ENCODE results near the gene ATP9B. TPM values are rescaled to one million over a fixed set of nuclear protein-coding genes. Genes with fewer than 3 reads are reported as not detected.

The ATP9B gene
- total and polyA plus RNA-seq, 10 of the 15 experiments (the other 5 are each of a cell fraction or from before 2014, with no cell fraction given): 0.74 to 20.7 (median 12.9) TPM

DNA sequence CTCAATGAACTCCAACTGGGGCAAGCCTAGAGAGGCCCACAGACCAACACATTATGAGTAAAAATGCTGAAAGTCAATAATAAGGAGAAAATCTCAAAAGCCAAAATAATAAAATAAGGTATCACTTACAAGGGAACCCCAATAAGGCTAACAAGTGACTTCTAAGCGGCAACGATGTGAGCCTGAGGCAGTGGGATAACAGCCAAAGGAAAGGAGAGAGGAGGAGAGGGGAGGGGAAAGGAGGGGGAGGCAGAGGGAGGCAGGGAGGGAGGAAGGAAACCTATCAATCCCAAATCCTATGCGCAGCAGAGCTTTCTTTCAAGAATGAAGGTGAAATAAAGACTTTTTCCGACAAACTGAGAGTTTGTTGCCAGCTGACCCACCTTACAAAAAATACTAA lies 320.5 kb downstream of the ATP9B start:
- RAD21 ChIA-PET (ENCODE audit: unreplicated experiment): interaction anchor here (0.7 kb wide), 1 partner anchor 11 kb away, joined by 3 read pairs; no protein-coding TSS in a partner anchor
- H3K27me3 ChIP-seq (replicated peaks in 1 of 2; ENCODE audit: control insufficient read depth in 2 of 2, insufficient read depth in 2 of 2, low read length in 1 of 2): peaks cover under 1 to 15% of the 10 kb centered on the region in 2 experiments; a peak in 3 of 4 replicates
- ATAC-seq (no peak), FAIRE-seq (no peak), DNase-seq (ENCODE audit: low read depth, low spot score) (no peak)
- peaks cover 9% of the 10 kb centered on the region for H3K4me1 ChIP-seq (ENCODE audit: control insufficient read depth, insufficient read depth, low read length)
- no peaks in the 10 kb centered on the region for H3K9me3 ChIP-seq (replicated peaks; ENCODE audit: control insufficient read depth, insufficient read depth, low read length)
- H3K27ac ChIP-seq (ENCODE audit: control insufficient read depth, insufficient read depth): no peak overlapping the region
- POLR2A ChIA-PET: no interaction called here
- H2AFZ ChIP-seq (ENCODE audit: control insufficient read depth, low read depth, low read length): no peak overlapping the region
- no peak overlapping the region for H3K4me2 ChIP-seq (ENCODE audit: control insufficient read depth, insufficient read depth)
- H3K36me3 ChIP-seq (ENCODE audit: control insufficient read depth in 2 of 2, insufficient read depth in 2 of 2, low read length in 1 of 2): no peaks in the 10 kb centered on the region
- H3K4me3 ChIP-seq: no peak overlapping the region
- CTCF ChIA-PET: interaction anchor here (2.4 to 3.0 kb wide), 2 partner anchors 8 to 10 kb away, joined by 9 to 17 read pairs; no protein-coding TSS in a partner anchor
- no peaks in the 10 kb centered on the region for H3K79me2 ChIP-seq (ENCODE audit: control insufficient read depth, insufficient read depth, low read length)
- TF ChIP-seq ZNF207 (IDR thresholded peaks at IDR 0.05; ENCODE audit: borderline replicate concordance) (no peak), EP300 (IDR thresholded peaks at IDR 0.05; ENCODE audit: borderline replicate concordance in 1 of 2, control insufficient read depth in 1 of 2, low read depth in 2 of 2, low read length in 2 of 2) (no peak), DPF2 (IDR thresholded peaks at IDR 0.05) (no peak), SIN3A (IDR thresholded peaks at IDR 0.05; ENCODE audit: low read depth, low read length) (no peak), BHLHE40 (IDR thresholded peaks at IDR 0.05; ENCODE audit: borderline replicate concordance in 1 of 2, low read depth in 2 of 2, low read length in 1 of 2) (no peak), TCF3 (IDR thresholded peaks at IDR 0.05; ENCODE audit: borderline replicate concordance, insufficient read depth, low read depth, low read length) (no peak), BCL11A (IDR thresholded peaks at IDR 0.05; ENCODE audit: low read depth, low read length) (no peak), HDAC2 (IDR thresholded peaks at IDR 0.05) (no peak), NFXL1 (IDR thresholded peaks at IDR 0.05; ENCODE audit: borderline replicate concordance) (no peak), ZSCAN29 (IDR thresholded peaks at IDR 0.05) (no peak), RUNX3 (IDR thresholded peaks at IDR 0.05; ENCODE audit: low read length) (no peak), NFIC (IDR thresholded peaks at IDR 0.05; ENCODE audit: low read depth, low read length) (no peak)
- TF ChIP-seq, protein P1, sequence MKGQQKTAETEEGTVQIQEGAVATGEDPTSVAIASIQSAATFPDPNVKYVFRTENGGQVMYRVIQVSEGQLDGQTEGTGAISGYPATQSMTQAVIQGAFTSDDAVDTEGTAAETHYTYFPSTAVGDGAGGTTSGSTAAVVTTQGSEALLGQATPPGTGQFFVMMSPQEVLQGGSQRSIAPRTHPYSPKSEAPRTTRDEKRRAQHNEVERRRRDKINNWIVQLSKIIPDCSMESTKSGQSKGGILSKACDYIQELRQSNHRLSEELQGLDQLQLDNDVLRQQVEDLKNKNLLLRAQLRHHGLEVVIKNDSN (IDR thresholded peaks at IDR 0.05; ENCODE audit: borderline replicate concordance, extremely low read length, insufficient read depth, low read depth, low read length): no peak
- in situ Hi-C loops (cut with MboI) (loop anchor here (10.0 kb wide), 1 partner anchor 565 kb away; the partner anchor contains the start of gene SLC66A2), intact Hi-C loops (cut with micrococcal nuclease; ENCODE audit: unreplicated experiment) (no loop called here)
- WGBS (ENCODE audit: insufficient coverage, insufficient replicate concordance, low lambda C conversion rate, missing lambda C conversion rate): 87% methylated on average over 4 of the region's 4 CpGs
- H4K20me1 ChIP-seq (ENCODE audit: control insufficient read depth, insufficient read depth): no peaks in the 10 kb centered on the region
- BruUV-seq (replicated peaks): no TSS peak
- SMC1A ChIA-PET (ENCODE audit: uncharacterized antibody, unreplicated experiment): interaction anchor here (0.5 to 1.8 kb wide), 3 partner anchors 14 to 235 kb away, joined by 3 to 5 read pairs (median 4); no protein-coding TSS in a partner anchor
- H3K9ac ChIP-seq (ENCODE audit: control insufficient read depth, insufficient read depth, low read length): no peak overlapping the region
